ENCODE data around the gene CALML5.

The CALML5 gene

DNA sequence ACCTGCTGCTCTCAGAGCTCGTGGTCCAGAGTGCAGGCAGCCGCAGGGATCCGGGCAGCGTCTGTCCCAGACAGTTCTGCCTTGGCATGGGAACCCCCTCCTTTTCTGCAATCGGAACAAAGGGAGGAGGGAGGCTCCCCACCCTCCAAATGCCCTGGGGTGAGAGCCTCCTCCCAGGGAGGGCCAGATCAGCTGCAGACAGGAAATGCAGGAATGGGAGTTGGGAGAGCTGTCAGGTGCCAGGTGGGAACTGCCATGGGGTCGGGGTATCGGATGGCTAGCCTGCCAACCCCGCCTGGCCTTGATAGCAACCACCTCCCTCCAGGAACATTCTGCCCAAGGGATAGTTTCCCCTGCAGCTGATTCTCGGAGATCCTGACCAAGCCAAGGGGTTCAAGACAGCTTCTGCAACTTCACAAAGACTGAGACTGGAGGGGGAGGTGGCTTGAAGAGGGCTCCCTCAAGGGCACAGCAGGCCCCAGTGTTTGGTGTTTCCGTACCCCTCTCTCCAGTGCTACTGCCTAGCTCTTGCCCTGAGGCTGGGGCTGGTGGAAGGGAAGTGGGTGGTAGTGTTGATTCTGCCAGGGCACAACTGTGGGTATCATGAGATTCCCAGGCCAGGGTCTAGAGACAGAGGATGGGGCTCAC, at the start of gene CALML5:
Gene CALML5, minus strand, starts transcription at position 78 of the 648 bp plus-strand sequence. CDS start 132 bp downstream, outside the sequence.
- DNase-seq: no peak

- peak; percentile 58 for DNase-seq
These were observed 48.7 kb upstream of the CALML5 start for GRCh38 chr10:5547931-5548660.

GRCh38 chr10:5547681-5547930, 48.2 kb upstream of the CALML5 start:
- no peak for DNase-seq

GRCh38 chr10:5546891-5547680, 47.7 kb upstream of the CALML5 start:
- DNase-seq: no peak

DNA sequence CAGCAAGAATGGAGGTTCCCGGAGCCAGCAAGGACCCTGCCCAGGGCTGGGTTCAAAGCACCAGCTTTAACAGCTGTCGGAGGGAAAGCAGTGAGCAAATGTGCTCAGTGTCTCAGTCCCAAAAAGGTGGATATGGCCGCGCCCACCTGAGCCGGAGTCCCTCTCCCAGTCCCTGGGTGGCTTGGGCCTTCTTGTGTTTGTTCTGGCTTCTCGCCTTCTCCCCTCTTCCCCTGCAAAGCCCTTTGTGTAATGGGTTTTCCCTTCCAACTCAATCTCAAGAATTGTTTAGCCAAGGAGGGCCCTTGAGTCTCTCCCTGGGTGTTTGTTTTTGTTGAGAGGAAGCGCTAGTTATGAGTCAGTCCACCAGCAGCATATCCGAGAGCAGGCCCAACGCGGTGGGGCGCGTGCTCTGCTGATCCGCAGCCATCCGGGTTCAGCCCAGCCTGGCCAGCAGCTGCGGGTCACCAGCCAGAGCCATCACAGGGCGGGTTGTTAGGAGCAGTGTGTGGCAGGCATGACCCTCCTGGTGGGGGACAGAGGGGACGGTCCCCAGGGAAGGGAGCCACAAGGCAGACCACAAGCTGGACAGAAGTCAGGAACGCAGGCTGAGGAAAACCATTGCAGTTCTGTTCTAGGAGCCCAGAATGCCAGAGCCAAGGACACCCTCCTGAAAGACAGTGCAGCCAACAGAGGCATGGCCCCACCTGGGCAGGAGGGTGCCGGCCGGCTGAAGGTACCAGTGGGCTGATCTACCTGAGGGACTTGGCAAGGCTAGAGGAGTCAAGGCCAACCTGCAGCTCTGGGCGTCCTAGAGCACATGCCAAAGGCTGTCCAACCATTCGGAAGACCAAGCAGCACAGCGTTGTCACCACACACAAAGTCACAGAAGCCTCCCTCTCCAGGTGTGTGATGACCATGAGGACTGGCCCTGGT, 46.7 kb upstream of the CALML5 start:
- peak; percentile 60 for DNase-seq

DNA sequence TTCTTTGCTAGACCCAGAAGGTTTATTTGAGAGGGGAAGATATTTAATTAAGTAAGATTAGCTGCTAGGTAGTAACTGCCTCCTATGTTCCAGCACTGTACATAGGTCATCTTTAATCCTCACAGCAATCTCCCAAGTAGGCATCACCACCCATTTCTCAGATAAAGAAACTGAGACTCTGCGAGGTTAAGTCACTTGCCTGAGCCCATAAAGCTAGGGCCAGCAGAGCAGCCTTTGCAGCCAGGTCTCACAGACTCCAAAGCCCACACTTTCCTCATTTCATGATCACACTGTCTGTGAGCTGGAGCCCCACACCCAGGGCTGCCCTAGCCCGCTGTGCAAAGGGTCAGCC, 46.0 kb upstream of the CALML5 start:
- DNase-seq: no peak

GRCh38 chr10:5545011-5545410, 45.6 kb upstream of the CALML5 start:
- no peak for DNase-seq

DNA sequence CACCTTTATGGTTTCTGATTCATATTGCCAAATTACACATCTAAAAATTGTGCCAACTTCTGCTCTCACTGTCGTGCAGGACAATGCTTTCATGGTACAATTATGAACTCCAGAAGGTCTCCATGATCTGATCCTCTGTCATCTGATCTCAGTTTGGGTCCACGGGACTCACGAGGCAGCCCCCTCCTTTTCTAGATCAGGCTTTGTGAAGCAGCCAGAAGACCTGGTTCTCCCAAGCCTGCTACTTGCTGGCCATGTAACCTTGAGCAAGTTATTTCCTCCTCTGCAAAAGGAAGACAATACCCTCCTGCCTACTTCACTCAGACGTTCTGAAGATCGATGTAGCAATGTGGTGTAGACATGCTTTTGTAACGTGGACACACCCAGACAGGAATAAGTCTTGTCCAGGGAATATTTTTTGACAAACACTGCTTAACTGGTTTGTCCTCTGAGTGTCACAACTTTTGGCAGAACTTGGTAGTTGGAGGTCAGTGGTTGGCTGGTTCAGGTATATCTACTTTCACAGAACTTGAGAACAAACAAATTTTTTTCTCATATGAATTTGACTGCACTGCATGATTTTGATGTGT, 44.9 kb upstream of the CALML5 start:
- DNase-seq: no peak

DNA sequence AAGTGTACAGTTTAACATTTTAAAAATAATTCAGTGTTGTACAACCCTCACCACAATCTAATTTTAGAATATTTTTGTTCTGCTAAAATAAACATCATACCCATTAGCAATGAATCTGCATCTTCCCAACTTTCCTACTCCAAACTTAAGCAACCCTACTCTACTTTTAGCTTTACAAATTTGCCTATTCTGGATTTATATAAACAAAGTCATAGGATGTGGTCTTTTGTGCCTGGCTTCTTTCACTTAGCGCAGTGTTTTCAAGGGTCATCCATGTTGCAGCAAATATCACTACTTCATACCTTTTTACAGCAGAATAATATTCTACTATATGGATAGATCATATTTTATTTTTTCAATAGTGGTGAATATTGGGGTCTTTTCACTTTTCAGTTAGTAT, 44.3 kb upstream of the CALML5 start:
- no peak for DNase-seq

- no peak for DNase-seq
These were observed 42.7 kb upstream of the CALML5 start for GRCh38 chr10:5542100-5542499.

- DNase-seq: no peak
These were observed 41.5 kb upstream of the CALML5 start for GRCh38 chr10:5540891-5541290.

DNA sequence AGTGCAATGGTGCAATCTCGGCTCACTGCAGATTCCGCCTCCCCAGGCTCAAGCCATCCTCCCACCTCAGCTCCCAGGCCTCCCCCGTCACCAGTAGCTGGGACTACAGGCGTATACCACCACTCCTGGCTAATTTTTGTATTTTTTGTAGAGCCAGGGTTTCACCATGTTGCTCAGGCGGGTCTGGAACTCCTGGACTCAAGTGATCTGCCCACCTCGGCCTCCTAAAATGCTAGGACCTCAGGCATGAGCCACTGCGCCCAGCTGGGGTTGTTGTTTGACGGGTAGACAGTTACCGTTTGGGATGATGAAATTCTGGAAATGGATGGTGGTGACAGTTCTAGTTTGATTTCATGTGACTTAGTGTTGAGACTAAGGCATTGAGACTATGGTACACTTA, 40.7 kb upstream of the CALML5 start:
- DNase-seq: no peak

DNA sequence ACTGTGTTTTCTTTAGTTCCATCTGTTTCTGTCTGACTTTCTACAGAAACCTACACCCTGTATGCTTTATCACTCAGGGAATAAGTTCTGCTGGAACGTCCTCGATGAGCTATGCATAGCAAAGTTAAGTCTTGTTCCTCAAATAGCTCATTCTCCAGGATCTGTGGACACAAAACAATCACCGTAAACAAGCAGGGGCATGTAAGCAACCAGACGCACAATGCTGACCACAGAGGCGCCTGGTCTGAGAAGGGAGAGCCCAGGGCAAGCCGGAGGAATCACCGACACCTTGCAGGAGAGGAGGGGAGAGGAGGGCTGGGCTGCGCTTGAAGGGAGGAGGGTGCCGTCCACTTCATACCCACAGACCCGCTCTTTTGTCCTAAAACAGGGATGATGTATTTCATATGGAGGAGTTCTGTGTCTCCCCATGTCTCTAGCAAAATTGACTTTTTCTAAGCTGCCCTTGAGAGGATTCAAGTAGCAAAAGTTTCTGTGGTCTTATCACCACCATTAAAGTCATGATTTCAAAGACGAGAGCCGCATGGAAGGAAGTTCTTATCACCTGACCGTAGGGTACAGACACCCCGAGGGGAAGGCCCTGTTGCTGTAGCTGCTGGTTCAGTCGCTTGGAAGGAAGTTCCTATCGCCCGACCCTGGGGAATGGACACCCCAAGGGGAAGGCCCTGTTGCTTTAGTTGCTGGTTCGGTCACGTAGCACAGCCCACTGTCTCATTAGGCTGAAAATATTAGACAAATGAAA, 39.7 kb upstream of the CALML5 start:
- no peak for DNase-seq

DNA sequence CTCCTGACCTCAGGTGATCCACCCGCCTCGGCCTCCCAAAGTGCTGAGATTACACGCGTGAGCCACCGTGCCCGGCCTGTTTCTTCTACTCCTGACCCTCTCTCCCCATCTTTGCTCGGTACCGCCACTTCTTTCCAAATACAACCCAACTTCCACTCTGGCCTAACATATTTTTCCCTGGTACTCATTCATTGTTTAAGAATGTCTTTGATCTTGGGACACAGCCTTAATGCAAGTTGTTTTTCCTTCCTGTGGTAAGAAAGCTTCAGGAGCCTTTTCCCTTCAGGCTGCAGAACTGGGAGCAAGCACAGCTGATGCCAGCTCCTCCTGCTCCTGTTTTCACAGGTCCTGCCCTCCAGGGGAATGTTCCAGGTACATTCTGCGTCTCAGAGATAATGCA, 39.1 kb upstream of the CALML5 start:
- no peak for DNase-seq

DNA sequence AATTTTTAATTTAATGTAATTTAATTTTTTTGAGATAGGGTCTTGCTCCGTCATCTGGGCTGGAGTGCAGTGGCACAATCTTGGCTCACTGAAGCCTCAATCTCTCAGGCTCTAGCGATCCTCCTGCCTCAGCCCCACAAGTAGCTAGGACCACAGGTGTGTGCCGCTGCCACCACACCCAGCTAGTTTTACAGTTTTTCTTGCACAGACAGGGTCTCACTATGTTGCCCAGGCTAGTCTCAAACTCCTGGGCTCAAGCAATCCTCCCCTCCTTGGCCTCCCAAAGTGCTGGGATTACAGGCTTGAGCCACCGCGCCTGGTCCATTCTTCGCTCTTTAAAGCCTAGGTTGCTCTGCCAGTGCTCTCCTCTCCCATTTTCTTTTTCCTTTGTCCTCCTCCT, 38.3 kb upstream of the CALML5 start:
- no peak for DNase-seq

- DNase-seq: no peak
These were observed 37.2 kb upstream of the CALML5 start for GRCh38 chr10:5536486-5537081.

GRCh38 chr10:5534880-5535856, 35.8 kb upstream of the CALML5 start:
- no peak for DNase-seq

- no peak for DNase-seq
These were observed 34.9 kb upstream of the CALML5 start for GRCh38 chr10:5534051-5534821.

- DNase-seq: no peak
These were observed 33.8 kb upstream of the CALML5 start for GRCh38 chr10:5533098-5533731.

Data from NCI-H510A (cell line).